Measurements from ENCODE around the gene CLDN5.

The CLDN5 gene

GRCh38 chr22:19543970-19544708 lies 19.9 kb upstream of the CLDN5 start:
- DNase-seq (ENCODE audit: extremely low spot score) = no peak
- ChIA-PET POLR2A (no interaction called here), CTCF (no interaction called here)
- TF ChIP-seq NFRKB (IDR thresholded peaks at IDR 0.05) (no peak), CTBP1 (IDR thresholded peaks at IDR 0.05; ENCODE audit: borderline replicate concordance) (no peak)

DNA sequence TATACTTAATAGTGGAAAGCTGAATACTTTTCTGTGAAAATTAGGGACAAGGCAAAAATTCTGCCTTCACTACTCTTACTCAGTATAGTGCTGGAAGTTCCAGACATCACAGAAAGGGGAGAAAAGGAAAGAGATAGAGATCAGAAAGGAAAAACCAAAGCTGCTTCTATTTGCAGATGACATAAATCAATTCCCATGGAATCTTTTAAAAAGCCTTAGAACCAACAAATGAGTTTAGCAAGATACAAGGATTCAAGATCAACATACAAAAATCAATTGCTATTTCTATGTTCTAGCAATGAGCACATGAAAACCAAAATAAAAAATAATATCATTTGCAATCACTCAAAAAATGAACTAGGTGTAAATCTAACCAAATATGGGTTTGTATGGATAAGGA lies 16.2 kb upstream of the CLDN5 start:
- ChIA-PET POLR2A (interaction anchor here (0.8 kb wide), 1 partner anchor 29 kb away, joined by 4 read pairs; no protein-coding TSS in a partner anchor), CTCF (no interaction called here)
- no peak for TF ChIP-seq ELF4 (IDR thresholded peaks at IDR 0.05)
- no peak for TF ChIP-seq L3MBTL2 (conservative IDR thresholded peaks at IDR 0.05)
- no peak for TF ChIP-seq SUZ12 (IDR thresholded peaks at IDR 0.05)
- TF ChIP-seq PKNOX1 (IDR thresholded peaks at IDR 0.05) = no peak
- TF ChIP-seq HDGF (IDR thresholded peaks at IDR 0.05; ENCODE audit: borderline replicate concordance) = no peak
- TF ChIP-seq LEF1 (IDR thresholded peaks at IDR 0.05; ENCODE audit: borderline replicate concordance) = no peak
- TF ChIP-seq SP1 (IDR thresholded peaks at IDR 0.05) = no peak
- no peak for TF ChIP-seq FOXM1 (IDR thresholded peaks at IDR 0.05; ENCODE audit: borderline replicate concordance)
- no peak for TF ChIP-seq ZNF384 (IDR thresholded peaks at IDR 0.05)
- no peak for TF ChIP-seq TARDBP (IDR thresholded peaks at IDR 0.05)
- TF ChIP-seq FOXK2 (IDR thresholded peaks at IDR 0.05) = no peak
- no peak for TF ChIP-seq ARNT (IDR thresholded peaks at IDR 0.05)
- no peak for TF ChIP-seq NFRKB (IDR thresholded peaks at IDR 0.05)
- no peak for TF ChIP-seq CTBP1 (IDR thresholded peaks at IDR 0.05; ENCODE audit: borderline replicate concordance)
- TF ChIP-seq FOXA1 (IDR thresholded peaks at IDR 0.05) = no peak
- no peak for TF ChIP-seq BHLHE40 (IDR thresholded peaks at IDR 0.05; ENCODE audit: borderline replicate concordance)
- no peak for DNase-seq (ENCODE audit: extremely low spot score)

GRCh38 chr22:19537941-19538488 lies 13.8 kb upstream of the CLDN5 start:
- TF ChIP-seq ZNF384 (IDR thresholded peaks at IDR 0.05) (no peak), HDGF (IDR thresholded peaks at IDR 0.05; ENCODE audit: borderline replicate concordance) (no peak), SP1 (IDR thresholded peaks at IDR 0.05) (no peak), PKNOX1 (IDR thresholded peaks at IDR 0.05) (no peak), LEF1 (IDR thresholded peaks at IDR 0.05; ENCODE audit: borderline replicate concordance) (no peak)
- DNase-seq (ENCODE audit: extremely low spot score) = no peak
- CTCF ChIA-PET = no interaction called here
- POLR2A ChIA-PET = no interaction called here

DNA sequence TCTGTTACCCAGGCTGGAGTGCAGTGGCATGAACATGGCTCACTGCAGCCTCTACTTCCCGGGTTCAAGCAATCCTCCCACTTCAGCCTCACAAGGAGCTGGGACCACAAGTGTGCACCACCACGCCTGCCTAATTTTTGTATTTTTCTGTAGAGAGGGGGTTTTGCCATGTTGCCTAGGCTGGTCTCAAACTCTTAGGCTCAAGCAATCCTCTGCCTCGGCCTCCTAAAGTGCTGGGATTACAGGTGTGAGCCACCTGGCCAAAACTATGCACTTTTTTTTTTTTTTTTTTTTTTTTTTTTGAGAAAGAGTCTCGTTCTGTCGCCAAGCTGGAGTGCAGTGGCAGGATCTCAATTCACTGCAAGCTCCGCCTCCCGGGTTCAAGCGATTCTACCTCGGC lies 12.4 kb upstream of the CLDN5 start:
- TF ChIP-seq ARNT (IDR thresholded peaks at IDR 0.05) = no peak
- no peak for TF ChIP-seq CTBP1 (IDR thresholded peaks at IDR 0.05; ENCODE audit: borderline replicate concordance)
- no peak for TF ChIP-seq LEF1 (IDR thresholded peaks at IDR 0.05; ENCODE audit: borderline replicate concordance)
- no peak for TF ChIP-seq FOXA1 (IDR thresholded peaks at IDR 0.05)
- TF ChIP-seq HDGF (IDR thresholded peaks at IDR 0.05; ENCODE audit: borderline replicate concordance) = no peak
- no peak for TF ChIP-seq L3MBTL2 (conservative IDR thresholded peaks at IDR 0.05)
- TF ChIP-seq FOXK2 (IDR thresholded peaks at IDR 0.05) = no peak
- no peak for TF ChIP-seq ELF4 (IDR thresholded peaks at IDR 0.05)
- TF ChIP-seq SUZ12 (IDR thresholded peaks at IDR 0.05) = no peak
- TF ChIP-seq PKNOX1 (IDR thresholded peaks at IDR 0.05) = no peak
- no peak for TF ChIP-seq SP1 (IDR thresholded peaks at IDR 0.05)
- no peak for TF ChIP-seq TARDBP (IDR thresholded peaks at IDR 0.05)
- no peak for TF ChIP-seq NFRKB (IDR thresholded peaks at IDR 0.05)
- DNase-seq (ENCODE audit: extremely low spot score) = no peak
- CTCF ChIA-PET = interaction anchor here (1.3 kb wide), 1 partner anchor 93 kb away, joined by 3 read pairs; no protein-coding TSS in a partner anchor
- POLR2A ChIA-PET = no interaction called here

- CTCF ChIA-PET = no interaction called here
- no peak for DNase-seq (ENCODE audit: extremely low spot score)
- POLR2A ChIA-PET = no interaction called here
- no peak for TF ChIP-seq CTBP1 (IDR thresholded peaks at IDR 0.05; ENCODE audit: borderline replicate concordance)
- no peak for TF ChIP-seq FOXM1 (IDR thresholded peaks at IDR 0.05; ENCODE audit: borderline replicate concordance)
- TF ChIP-seq FOXA1 (IDR thresholded peaks at IDR 0.05) = no peak
- TF ChIP-seq SP1 (IDR thresholded peaks at IDR 0.05) = no peak
- TF ChIP-seq SUZ12 (IDR thresholded peaks at IDR 0.05) = no peak
- TF ChIP-seq NFRKB (IDR thresholded peaks at IDR 0.05) = no peak
Measured at GRCh38 chr22:19535001-19535400, 10.8 kb upstream of the CLDN5 start.

DNA sequence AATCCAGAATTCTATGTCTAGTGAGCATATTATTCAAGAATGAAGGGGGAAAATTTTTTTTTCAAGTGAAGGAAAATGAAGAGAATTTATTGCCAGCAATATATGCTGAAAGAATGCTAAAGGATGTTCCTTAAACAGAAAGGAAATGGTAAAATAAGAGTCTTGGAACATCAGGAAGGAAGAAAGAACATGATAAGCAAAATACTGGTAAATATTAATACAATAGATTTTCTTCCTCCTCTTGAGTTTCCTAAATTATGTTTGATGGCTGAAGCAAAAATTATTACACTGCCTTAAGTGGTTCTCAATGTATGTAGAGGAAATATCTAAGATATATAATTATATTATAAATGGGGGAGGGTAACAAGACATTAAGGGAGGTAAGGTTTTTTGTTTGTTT lies 9.6 kb upstream of the CLDN5 start:
- TF ChIP-seq CTBP1 (IDR thresholded peaks at IDR 0.05; ENCODE audit: borderline replicate concordance) (no peak), FOXM1 (IDR thresholded peaks at IDR 0.05; ENCODE audit: borderline replicate concordance) (no peak), NFRKB (IDR thresholded peaks at IDR 0.05) (no peak), BHLHE40 (IDR thresholded peaks at IDR 0.05; ENCODE audit: borderline replicate concordance) (no peak), L3MBTL2 (conservative IDR thresholded peaks at IDR 0.05) (no peak), FOXA1 (IDR thresholded peaks at IDR 0.05) (no peak), TARDBP (IDR thresholded peaks at IDR 0.05) (no peak), HDGF (IDR thresholded peaks at IDR 0.05; ENCODE audit: borderline replicate concordance) (no peak), FOXK2 (IDR thresholded peaks at IDR 0.05) (no peak), SUZ12 (IDR thresholded peaks at IDR 0.05) (no peak), ELF4 (IDR thresholded peaks at IDR 0.05) (no peak), SP1 (IDR thresholded peaks at IDR 0.05) (no peak), ARNT (IDR thresholded peaks at IDR 0.05) (no peak), ZNF384 (IDR thresholded peaks at IDR 0.05) (no peak), LEF1 (IDR thresholded peaks at IDR 0.05; ENCODE audit: borderline replicate concordance) (no peak), PKNOX1 (IDR thresholded peaks at IDR 0.05) (no peak)
- CTCF ChIA-PET = no interaction called here

More for the DNA sequence above, 9.6 kb upstream of the CLDN5 start:
- no peak for DNase-seq (ENCODE audit: extremely low spot score)
- POLR2A ChIA-PET = no interaction called here

Measured in HEK293T (cell line).